H9 (cell line): ENCODE measurements around the gene NEDD4L. TPM values are rescaled to one million over a fixed set of nuclear protein-coding genes. Genes with fewer than 3 reads are reported as not detected.

ENCODE experiments used
- DNase-seq: peaks from one replicate; pipeline ENCODE4 v3.0.0-alpha.2; 2017
- H2AFZ ChIP-seq: one replicate; pipeline ENCODE4 v1.6.1; 2013; ENCODE audit warnings: mild to moderate bottlenecking, low read length, control low read depth, moderate library complexity
- H2AK5ac ChIP-seq: 2 replicates; pipeline ENCODE4 v1.6.1; 2013; ENCODE audit warnings: low read length, control low read depth, mixed read lengths; ENCODE audit not compliant: insufficient read length
- H2BK120ac ChIP-seq: one replicate; pipeline ENCODE4 v1.6.1; 2013; ENCODE audit warnings: low read depth, mild to moderate bottlenecking, low read length, control low read depth, inconsistent platforms; ENCODE audit not compliant: poor library complexity, severe bottlenecking
- H2BK12ac ChIP-seq: 2 replicates; pipeline ENCODE4 v1.6.1; 2013; ENCODE audit warnings: low read length, control low read depth, mixed read lengths, low read depth; ENCODE audit not compliant: insufficient read length
- H2BK15ac ChIP-seq: 2 replicates; pipeline ENCODE4 v1.6.1; 2013; ENCODE audit warnings: low read depth, low read length, control low read depth
- H2BK20ac ChIP-seq: one replicate; pipeline ENCODE4 v1.6.1; 2013; ENCODE audit warnings: low read depth, mild to moderate bottlenecking, low read length, control low read depth, inconsistent platforms; ENCODE audit not compliant: poor library complexity, severe bottlenecking
- H2BK5ac ChIP-seq: 2 replicates; pipeline ENCODE4 v1.6.1; 2013; ENCODE audit warnings: low read length, control low read depth, mixed read lengths; ENCODE audit not compliant: insufficient read length
- H3K14ac ChIP-seq: 2 replicates; pipeline ENCODE4 v1.6.1; 2013; ENCODE audit warnings: low read length, control low read depth; ENCODE audit not compliant: insufficient read depth
- H3K18ac ChIP-seq: 2 replicates; pipeline ENCODE4 v1.6.1; 2013; ENCODE audit warnings: low read depth, mild to moderate bottlenecking, mixed read lengths, low read length, control low read depth; ENCODE audit not compliant: insufficient read length
- H3K23ac ChIP-seq: 2 replicates; pipeline ENCODE4 v1.6.1; 2013; ENCODE audit warnings: low read length, control low read depth, mixed read lengths, low read depth; ENCODE audit not compliant: insufficient read length
- H3K23me2 ChIP-seq: 2 replicates; pipeline ENCODE4 v1.6.1; 2013; ENCODE audit warnings: low read depth, mild to moderate bottlenecking, mixed read lengths, low read length, control low read depth; ENCODE audit not compliant: insufficient read length, poor library complexity, severe bottlenecking
- H3K27ac ChIP-seq: 2 replicates; pipeline ENCODE4 v1.5.1; 2013; ENCODE audit warnings: low read length, control low read depth, mixed read lengths, low read depth; ENCODE audit not compliant: insufficient read length
- H3K27me3 ChIP-seq: 2 replicates; pipeline ENCODE4 v1.6.1; 2013; ENCODE audit warnings: low read length, control low read depth, inconsistent platforms; ENCODE audit not compliant: insufficient read depth
- H3K4ac ChIP-seq: 2 replicates; pipeline ENCODE4 v1.6.1; 2013; ENCODE audit warnings: low read depth, mild to moderate bottlenecking, control low read depth, inconsistent platforms, low read length, moderate library complexity
- H3K4me1 ChIP-seq: 2 replicates; pipeline ENCODE4 v1.6.1; 2013; ENCODE audit warnings: low read length, control low read depth, inconsistent platforms; ENCODE audit not compliant: insufficient read depth
- H3K4me2 ChIP-seq: 2 replicates; pipeline ENCODE4 v1.6.1; 2013; ENCODE audit warnings: low read length, control low read depth, mixed read lengths; ENCODE audit not compliant: insufficient read length, insufficient read depth
- H3K56ac ChIP-seq: 2 replicates; pipeline ENCODE4 v1.6.1; 2013; ENCODE audit warnings: low read depth, mild to moderate bottlenecking, mixed read lengths, low read length, control low read depth; ENCODE audit not compliant: insufficient read length
- H3K79me1 ChIP-seq: 2 replicates; pipeline ENCODE4 v1.6.1; 2013; ENCODE audit warnings: low read depth, mild to moderate bottlenecking, moderate library complexity, low read length, control low read depth, inconsistent platforms; ENCODE audit not compliant: insufficient read depth, poor library complexity, severe bottlenecking
- H3K79me2 ChIP-seq: 2 replicates; pipeline ENCODE4 v1.6.1; 2013; ENCODE audit warnings: low read length, control low read depth, inconsistent platforms; ENCODE audit not compliant: insufficient read depth
- H3K9ac ChIP-seq: 2 replicates; pipeline ENCODE4 v1.6.1; 2013; ENCODE audit warnings: low read length, control low read depth, mixed read lengths; ENCODE audit not compliant: insufficient read length; ENCODE audit errors: extremely low read depth
- H3K9me3 ChIP-seq: one replicate; pipeline ENCODE4 v1.6.1; 2013; ENCODE audit warnings: low read depth, low read length, inconsistent platforms; ENCODE audit not compliant: control insufficient read depth
- H3T11ph ChIP-seq: one replicate; pipeline ENCODE4 v1.6.1; 2013; ENCODE audit warnings: mild to moderate bottlenecking, low read length, control low read depth, inconsistent platforms
- H4K20me1 ChIP-seq: one replicate; pipeline ENCODE4 v1.6.1; 2013; ENCODE audit not compliant: control insufficient read depth, insufficient read length, insufficient read depth
- H4K5ac ChIP-seq: 2 replicates; pipeline ENCODE4 v1.6.1; 2013; ENCODE audit warnings: low read depth, mild to moderate bottlenecking, mixed read lengths, low read length, control low read depth; ENCODE audit not compliant: insufficient read length
- H4K8ac ChIP-seq: replicated peaks from 2 replicates; pipeline ENCODE4 v1.6.1; 2013; ENCODE audit warnings: low read length, control low read depth, mixed read lengths, low read depth; ENCODE audit not compliant: insufficient read length
- H4K91ac ChIP-seq: 2 replicates; pipeline ENCODE4 v1.6.1; 2013; ENCODE audit warnings: low read depth, mild to moderate bottlenecking, moderate library complexity, mixed read lengths, low read length, control low read depth; ENCODE audit not compliant: insufficient read length
- H3K27ac Mint-ChIP-seq, 3 experiments: 2 replicates in 2 of 3; 3 replicates in 1 of 3; pipeline ENCODE4 v1.8.0; 2020 to 2021; ENCODE audit warnings: mixed read lengths in 3 of 3, mild to moderate bottlenecking in 1 of 3, moderate library complexity in 1 of 3
- H3K27me3 Mint-ChIP-seq: 2 replicates; pipeline ENCODE4 v1.8.0; 2021; ENCODE audit warnings: low read depth, mild to moderate bottlenecking, moderate library complexity, mixed read lengths
- H3K36me3 Mint-ChIP-seq, 3 experiments: 2 replicates in 2 of 3; 3 replicates in 1 of 3; pipeline ENCODE4 v1.8.0; 2020 to 2021; ENCODE audit warnings: low read depth in 3 of 3, mixed read lengths in 3 of 3; ENCODE audit not compliant: insufficient read depth in 1 of 3
- H3K4me1 Mint-ChIP-seq, 2 experiments: 2 replicates each; pipeline ENCODE4 v1.8.0; 2020; ENCODE audit warnings: mixed read lengths in 2 of 2
- H3K4me3 Mint-ChIP-seq, 2 experiments: 2 replicates in 1 of 2; 3 replicates in 1 of 2; pipeline ENCODE4 v1.8.0; 2020 to 2021; ENCODE audit warnings: mild to moderate bottlenecking in 2 of 2, mixed read lengths in 2 of 2, moderate library complexity in 1 of 2
- H3K9me3 Mint-ChIP-seq, 2 experiments: 2 replicates in 1 of 2; 3 replicates in 1 of 2; pipeline ENCODE4 v1.8.0; 2020; ENCODE audit warnings: mild to moderate bottlenecking in 2 of 2, mixed read lengths in 2 of 2, moderate library complexity in 1 of 2
- WGBS: extraction: QIAGEN DNeasy Blood & Tissue Kit; methylation state at CpG from one replicate; pipeline ENCODE4 v1.1.7; 2013; ENCODE audit warnings: missing lambda C conversion rate, low lambda C conversion rate, mixed read lengths; ENCODE audit not compliant: insufficient read length; ENCODE audit errors: extremely low coverage; 5-methylcytosine and 5-hydroxymethylcytosine counted together
- total RNA-seq: library from RNA; stranded (reverse); gene quantifications from 2 replicates; pipeline ENCODE4 v1.2.1, GENCODE V29; 2021
- TF ChIP-seq, protein P1 (sequence below): fragments of 200-600 bp; sonication (generic); conservative IDR thresholded peaks from 3 replicates; pipeline ENCODE4 v1.8.0; 2021; ENCODE audit warnings: antibody characterized with exemption, mild to moderate bottlenecking

Gene NEDD4L
- total RNA-seq, 1 experiment from 2014 or later: 76.3 TPM

DNA sequence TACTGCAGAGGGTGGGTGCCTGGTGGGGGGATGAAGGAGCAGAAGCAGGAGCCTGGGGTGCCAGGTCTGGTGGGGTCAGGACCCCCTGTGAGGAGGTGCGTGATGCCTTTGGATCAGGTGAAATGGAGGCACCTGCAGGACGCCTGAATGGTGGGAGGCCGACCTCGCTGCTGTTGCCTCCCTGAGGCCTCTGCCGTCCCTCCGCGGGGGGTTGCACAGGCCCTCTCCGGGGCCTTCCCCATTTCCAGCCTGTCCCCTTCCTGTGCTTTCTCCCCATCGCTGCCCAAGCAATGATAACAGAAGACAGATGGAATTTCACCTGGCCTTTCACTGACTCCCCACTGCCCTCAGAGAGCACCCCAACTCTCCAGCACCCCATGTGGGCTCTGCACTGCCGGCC lies 325.6 kb downstream of the NEDD4L start:
- WGBS: no CpG with 5 or more reads among the region's 10 CpGs
- Histone ChIP-seq H3K4me2 (no peak overlapping the region), H3K4ac (no peak overlapping the region), H4K8ac (no peak overlapping the region), H3K79me1 (no peaks in the 10 kb centered on the region), H3K9ac (no peak overlapping the region), H2AK5ac (no peak overlapping the region), H3K18ac (no peak overlapping the region), H3K27me3 (no peaks in the 10 kb centered on the region), H2BK120ac (no peak overlapping the region), H3K14ac (no peak overlapping the region), H3K56ac (no peak overlapping the region), H3T11ph (no peak overlapping the region), H4K20me1 (no peaks in the 10 kb centered on the region), H2BK12ac (no peak overlapping the region), H2AFZ (no peak overlapping the region), H2BK15ac (no peak overlapping the region), H2BK5ac (no peak overlapping the region), H3K27ac (no peak overlapping the region), H2BK20ac (no peak overlapping the region), H3K4me1 (no peaks in the 10 kb centered on the region), H3K23me2 (no peaks in the 10 kb centered on the region), H3K23ac (no peak overlapping the region), H4K91ac (no peak overlapping the region), H3K79me2 (no peaks in the 10 kb centered on the region), H4K5ac (no peak overlapping the region), H3K9me3 (no peaks in the 10 kb centered on the region)
- Mint-ChIP-seq H3K36me3 (peaks cover 21 to 82% (median 52%) of the 10 kb centered on the region in 3 experiments; a peak in 6 of 7 replicates), H3K27ac (peak overlapping the region in 1 of 3 experiments; percentile 65; a peak in 2 of 7 replicates), H3K27me3 (no peaks in the 10 kb centered on the region), H3K9me3 (no peaks in the 10 kb centered on the region), H3K4me3 (no peak overlapping the region; a peak in 1 of 5 replicates), H3K4me1 (peaks cover 13 to 19% of the 10 kb centered on the region in 2 experiments)
- DNase-seq: no peak
- TF ChIP-seq, protein P1, sequence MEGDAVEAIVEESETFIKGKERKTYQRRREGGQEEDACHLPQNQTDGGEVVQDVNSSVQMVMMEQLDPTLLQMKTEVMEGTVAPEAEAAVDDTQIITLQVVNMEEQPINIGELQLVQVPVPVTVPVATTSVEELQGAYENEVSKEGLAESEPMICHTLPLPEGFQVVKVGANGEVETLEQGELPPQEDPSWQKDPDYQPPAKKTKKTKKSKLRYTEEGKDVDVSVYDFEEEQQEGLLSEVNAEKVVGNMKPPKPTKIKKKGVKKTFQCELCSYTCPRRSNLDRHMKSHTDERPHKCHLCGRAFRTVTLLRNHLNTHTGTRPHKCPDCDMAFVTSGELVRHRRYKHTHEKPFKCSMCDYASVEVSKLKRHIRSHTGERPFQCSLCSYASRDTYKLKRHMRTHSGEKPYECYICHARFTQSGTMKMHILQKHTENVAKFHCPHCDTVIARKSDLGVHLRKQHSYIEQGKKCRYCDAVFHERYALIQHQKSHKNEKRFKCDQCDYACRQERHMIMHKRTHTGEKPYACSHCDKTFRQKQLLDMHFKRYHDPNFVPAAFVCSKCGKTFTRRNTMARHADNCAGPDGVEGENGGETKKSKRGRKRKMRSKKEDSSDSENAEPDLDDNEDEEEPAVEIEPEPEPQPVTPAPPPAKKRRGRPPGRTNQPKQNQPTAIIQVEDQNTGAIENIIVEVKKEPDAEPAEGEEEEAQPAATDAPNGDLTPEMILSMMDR: no peak
